H1 (cell line): ENCODE measurements around the gene NOXO1. TPM values are rescaled to one million over a fixed set of nuclear protein-coding genes. Genes with fewer than 3 reads are reported as not detected.
A peak's percentile ranks its signal among the peaks of the same experiment; 100 is the strongest.

Experiments
- BACH1 ChIP-seq: IDR thresholded peaks from 2 replicates; pipeline ENCODE4 v1.6.1; 2012; ENCODE audit warnings: low read length, improper control_type of control experiment
- CBX8 ChIP-seq: fragments of 300-800, 300-1000 bp; sonication (generic); IDR thresholded peaks from 2 replicates; pipeline ENCODE4 v1.7.1; 2016; ENCODE audit warnings: low read depth, low read length, borderline replicate concordance
- CEBPB ChIP-seq: IDR thresholded peaks from 2 replicates; pipeline ENCODE4 v1.6.1; 2012; ENCODE audit warnings: low read depth, low read length
- FOSL1 ChIP-seq: IDR thresholded peaks from 2 replicates; pipeline ENCODE4 v1.6.1; 2011; ENCODE audit warnings: mild to moderate bottlenecking, low read depth, low read length, moderate library complexity; ENCODE audit not compliant: insufficient read depth
- GABPA ChIP-seq: IDR thresholded peaks from 2 replicates; pipeline ENCODE4 v1.6.1; 2011; ENCODE audit warnings: mild to moderate bottlenecking, low read length, moderate library complexity, borderline replicate concordance; ENCODE audit not compliant: insufficient read depth
- HDAC6 ChIP-seq: IDR thresholded peaks from one replicate; pipeline ENCODE4 v1.7.1; 2012; ENCODE audit warnings: low read depth, mild to moderate bottlenecking, inconsistent platforms, low read length, moderate library complexity
- KDM4A ChIP-seq: IDR thresholded peaks from one replicate; pipeline ENCODE4 v1.7.1; 2012; ENCODE audit warnings: low read depth, mild to moderate bottlenecking, moderate library complexity, low read length, inconsistent platforms; ENCODE audit not compliant: severe bottlenecking
- NRF1 ChIP-seq: IDR thresholded peaks from 2 replicates; pipeline ENCODE4 v1.6.1; 2011; ENCODE audit warnings: mild to moderate bottlenecking, low read depth, low read length, improper control_type of control experiment
- POLR2A ChIP-seq, 2 experiments: IDR thresholded peaks; 1 replicate in 1 of 2; 2 replicates in 1 of 2; pipeline ENCODE4 v1.6.1; 2011; ENCODE audit warnings: low read depth in 2 of 2, low read length in 2 of 2, mild to moderate bottlenecking in 2 of 2; ENCODE audit errors: control extremely low read depth in 1 of 2
- POLR2AphosphoS5 ChIP-seq: IDR thresholded peaks from 2 replicates; pipeline ENCODE4 v1.6.1; 2011; ENCODE audit warnings: low read depth, low read length
- SRF ChIP-seq: IDR thresholded peaks from 2 replicates; pipeline ENCODE4 v1.6.1; 2011; ENCODE audit warnings: mild to moderate bottlenecking, low read depth, low read length, moderate library complexity
- TAF7 ChIP-seq: optimal IDR thresholded peaks from 2 replicates; pipeline ENCODE3; 2011; ENCODE audit warnings: low read depth, mild to moderate bottlenecking, inconsistent platforms, low read length, moderate library complexity, borderline replicate concordance
- polyA plus RNA-seq, 7 experiments: library from polyadenylated mRNA; depleted of rRNA in 3 of 7; stranded (reverse) in 5 of 7; unstranded in 2 of 7; fragments of >200 nt in 5 of 7; fragments of 200-250 nt in 2 of 7; gene quantifications; 1 replicate in 5 of 7; 2 replicates in 1 of 7; 4 replicates in 1 of 7; pipeline versions ENCODE4 v1.2.1 to v1.2.3, GENCODE V29; 2011 to 2013; ENCODE audit warnings: missing spikeins in 2 of 7, mixed read lengths in 2 of 7
- total RNA-seq: library from RNA; stranded (reverse); fragmentation: NEBNext Ultra II Directional; extraction: Animal tissue kit (Norgen Biotek cat#: 25700); gene quantifications from 2 replicates; pipeline ENCODE4 v1.2.1, GENCODE V29; 2021
- TF ChIP-seq, protein P1 (sequence below): IDR thresholded peaks from 2 replicates; pipeline ENCODE4 v1.6.1; 2012; ENCODE audit warnings: inconsistent platforms
- TF ChIP-seq, protein P2 (sequence below): IDR thresholded peaks from 2 replicates; pipeline ENCODE4 v1.6.1; 2012; ENCODE audit warnings: inconsistent platforms

The NOXO1 gene
- total and polyA plus RNA-seq, 2 of the 8 experiments (the other 6 are each of a cell fraction or from before 2014, with no cell fraction given), result 1.3 to 2.5 TPM

DNA sequence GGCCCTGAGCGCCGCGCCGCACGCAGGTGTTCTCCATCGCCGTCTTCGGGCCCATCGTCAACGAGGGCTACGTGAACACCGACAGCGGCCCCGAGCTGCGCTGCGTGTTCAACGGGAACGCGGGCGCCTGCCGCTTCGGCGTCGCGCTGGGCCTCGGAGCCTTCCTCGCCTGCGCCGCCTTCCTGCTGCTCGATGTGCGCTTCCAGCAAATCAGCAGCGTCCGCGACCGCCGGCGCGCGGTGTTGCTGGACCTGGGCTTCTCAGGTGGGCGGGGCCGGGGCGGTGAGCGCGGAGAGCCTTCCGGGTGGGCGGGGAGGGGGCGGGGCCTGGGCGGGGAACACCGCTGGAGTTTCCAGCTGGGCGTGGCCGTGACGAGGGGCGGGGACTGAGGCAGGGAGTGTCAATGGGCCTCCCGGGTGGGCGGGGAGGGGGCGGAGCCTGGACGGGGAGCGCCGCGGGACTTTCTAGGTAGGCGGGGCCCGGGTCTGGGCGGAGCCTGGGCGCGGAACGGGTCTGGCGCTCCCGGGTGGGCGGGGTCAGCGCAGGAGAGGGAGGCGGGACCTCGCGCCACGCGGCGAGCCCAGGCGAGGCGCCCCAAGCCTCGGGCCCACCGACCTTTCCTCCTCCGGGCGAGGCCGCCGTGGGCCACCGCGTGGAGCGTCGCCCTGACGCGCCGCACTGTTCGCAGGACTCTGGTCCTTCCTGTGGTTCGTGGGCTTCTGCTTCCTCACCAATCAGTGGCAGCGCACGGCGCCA lies 10.9 kb upstream of the NOXO1 start (continued):
- TF ChIP-seq, protein P1, sequence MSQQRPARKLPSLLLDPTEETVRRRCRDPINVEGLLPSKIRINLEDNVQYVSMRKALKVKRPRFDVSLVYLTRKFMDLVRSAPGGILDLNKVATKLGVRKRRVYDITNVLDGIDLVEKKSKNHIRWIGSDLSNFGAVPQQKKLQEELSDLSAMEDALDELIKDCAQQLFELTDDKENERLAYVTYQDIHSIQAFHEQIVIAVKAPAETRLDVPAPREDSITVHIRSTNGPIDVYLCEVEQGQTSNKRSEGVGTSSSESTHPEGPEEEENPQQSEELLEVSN, result peak; percentile 94
- no peak for TF ChIP-seq NRF1
- no peak for TF ChIP-seq SRF
- TF ChIP-seq CBX8, result no peak
- TF ChIP-seq CEBPB, result no peak
- 0 out of 2 replicates have a peak, but pooled peaks have one; percentile 24 for TF ChIP-seq GABPA
- TF ChIP-seq TAF7, result peak; percentile 52
- peak in 1 of 2 experiments; percentile 88; a peak in 2 of 3 replicates for TF ChIP-seq POLR2A (IDR thresholded peaks at IDR 0.05; ENCODE audit: control extremely low read depth in 1 of 2, low read depth in 2 of 2, low read length in 2 of 2)
- TF ChIP-seq, protein P2, sequence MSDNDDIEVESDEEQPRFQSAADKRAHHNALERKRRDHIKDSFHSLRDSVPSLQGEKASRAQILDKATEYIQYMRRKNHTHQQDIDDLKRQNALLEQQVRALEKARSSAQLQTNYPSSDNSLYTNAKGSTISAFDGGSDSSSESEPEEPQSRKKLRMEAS, result peak; percentile 97
- peak; percentile 78 for TF ChIP-seq POLR2AphosphoS5
- TF ChIP-seq FOSL1, result no peak
- no peak for TF ChIP-seq BACH1
- TF ChIP-seq HDAC6, result no peak
- TF ChIP-seq KDM4A, result peak; percentile 96
